Right lobe of liver (tissue), 4 donors: ENCODE data around the gene CHN2.

Experiments used
- CTCF ChIP-seq, 4 donors: fragments of 200-600 bp in 3 of 4; fragments of 450-650 bp in 1 of 4; IDR thresholded peaks; one replicate each; pipeline versions ENCODE4 v1.5.1 to v1.8.0; 2016 to 2022; ENCODE audit warnings: antibody characterized with exemption in 4 of 4, mild to moderate bottlenecking in 2 of 4
- POLR2A ChIP-seq: fragments of 450-650 bp; IDR thresholded peaks from one replicate; pipeline ENCODE4 v1.6.1; 2017; ENCODE audit warnings: antibody characterized with exemption, mild to moderate bottlenecking
- donor health status: DM: no; HTN: no; CAD: no.
- donor health status: DM: no; HTN: no; CAD: no.
- donor health status: DM: no; HTN: yes; CAD: no.

- TF ChIP-seq CTCF (IDR thresholded peaks at IDR 0.05), result no peak
- TF ChIP-seq POLR2A, result no peak
Measured at GRCh38 chr7:29511337-29511736, 316.8 kb downstream of the CHN2 start.
